WTC11 (cell line): ENCODE data around the gene HTR3C. TPM values are rescaled to one million over a fixed set of nuclear protein-coding genes. Genes with fewer than 3 reads are reported as not detected.

ENCODE experiments used
- ATAC-seq: fragments of 200-7000 bp; cut with Tn5 transposase; 2 replicates; pipeline ENCODE4 v1.10.0; 2021; ENCODE audit warnings: mild to moderate bottlenecking, moderate library complexity
- CTCF ChIA-PET: fragments of 300-600 bp; sonication (Branson Sonifier 250); formaldehyde crosslinking; loops from one replicate; lab custom pipeline; 2021; ENCODE audit warnings: antibody characterized with exemption; lab: Charles Lee
- POLR2A ChIA-PET: fragments of 350-600 bp; sonication (Branson Sonifier 250); formaldehyde crosslinking; loops from one replicate; lab custom pipeline; 2021; ENCODE audit warnings: antibody characterized with exemption; lab: Charles Lee
- DNase-seq: peaks from one replicate; pipeline ENCODE4 v3.0.0; 2021; ENCODE audit warnings: low spot score
- H3K27ac Mint-ChIP-seq: 2 replicates; pipeline ENCODE4 v1.8.0; 2021; ENCODE audit warnings: mixed read lengths
- H3K27me3 Mint-ChIP-seq: 2 replicates; pipeline ENCODE4 v1.8.0; 2021; ENCODE audit warnings: low read depth, mild to moderate bottlenecking, moderate library complexity, mixed read lengths
- H3K36me3 Mint-ChIP-seq: 2 replicates; pipeline ENCODE4 v1.8.0; 2021; ENCODE audit warnings: mixed read lengths
- H3K4me1 Mint-ChIP-seq: 2 replicates; pipeline ENCODE4 v1.8.0; 2022; ENCODE audit warnings: mixed read lengths
- H3K4me3 Mint-ChIP-seq: 2 replicates; pipeline ENCODE4 v1.8.0; 2021; ENCODE audit warnings: mild to moderate bottlenecking, moderate library complexity, mixed read lengths
- H3K9me3 Mint-ChIP-seq: 2 replicates; pipeline ENCODE4 v1.8.0; 2021; ENCODE audit warnings: mixed read lengths
- FOXK1 ChIP-seq: sonication (generic); formaldehyde crosslinking; IDR thresholded peaks from 2 replicates; pipeline ENCODE4 v1.8.0; 2022; ENCODE audit warnings: mild to moderate bottlenecking, moderate library complexity, missing genetic modification reagents
- GABPB1 ChIP-seq: sonication (generic); formaldehyde crosslinking; IDR thresholded peaks from 2 replicates; pipeline ENCODE4 v1.8.1; 2023; ENCODE audit warnings: mild to moderate bottlenecking, missing genetic modification reagents
- MXD4 ChIP-seq: fragments of 250-450 bp; sonication (Bioruptor Pico); IDR thresholded peaks from 2 replicates; pipeline ENCODE4 v1.8.0; 2021; ENCODE audit warnings: mild to moderate bottlenecking, moderate library complexity, borderline replicate concordance
- NR1H2 ChIP-seq: sonication (generic); formaldehyde crosslinking; IDR thresholded peaks from 2 replicates; pipeline ENCODE4 v1.9.0; 2021; ENCODE audit warnings: mild to moderate bottlenecking, moderate library complexity, missing genetic modification reagents
- RELA ChIP-seq: sonication (generic); formaldehyde crosslinking; IDR thresholded peaks from 2 replicates; pipeline ENCODE4 v1.8.1; 2022; ENCODE audit warnings: missing genetic modification reagents, mild to moderate bottlenecking, borderline replicate concordance
- SMAD4 ChIP-seq: sonication (generic); formaldehyde crosslinking; IDR thresholded peaks from 2 replicates; pipeline ENCODE4 v1.8.0; 2022; ENCODE audit warnings: mild to moderate bottlenecking, missing genetic modification reagents
- ZNF138 ChIP-seq: sonication (generic); formaldehyde crosslinking; conservative IDR thresholded peaks from 2 replicates; pipeline ENCODE4 v1.8.1; 2022; ENCODE audit warnings: mild to moderate bottlenecking, moderate library complexity, missing genetic modification reagents
- ZNF219 ChIP-seq: sonication (generic); formaldehyde crosslinking; IDR thresholded peaks from 2 replicates; pipeline ENCODE4 v1.8.0; 2023; ENCODE audit warnings: missing genetic modification reagents, mild to moderate bottlenecking, borderline replicate concordance
- ZNF416 ChIP-seq: fragments of 250-450 bp; sonication (Bioruptor Pico); IDR thresholded peaks from 2 replicates; pipeline ENCODE4 v1.9.0; 2021; ENCODE audit warnings: mild to moderate bottlenecking, inconsistent platforms
- total RNA-seq: library from RNA; stranded (reverse); gene quantifications from 3 replicates; pipeline ENCODE4 v1.2.3, GENCODE V29; 2021
- TF ChIP-seq, protein P1 (sequence below): sonication (generic); formaldehyde crosslinking; IDR thresholded peaks from 2 replicates; pipeline ENCODE4 v1.8.1; 2023; ENCODE audit warnings: mild to moderate bottlenecking, missing genetic modification reagents, borderline replicate concordance
- TF ChIP-seq, protein P2 (sequence below): sonication (generic); formaldehyde crosslinking; IDR thresholded peaks from 2 replicates; pipeline ENCODE4 v1.8.0; 2023; ENCODE audit warnings: missing genetic modification reagents
- TF ChIP-seq, protein P3 (sequence below): sonication (generic); formaldehyde crosslinking; IDR thresholded peaks from 2 replicates; pipeline ENCODE4 v1.8.0; 2022; ENCODE audit warnings: mild to moderate bottlenecking, missing genetic modification reagents
- TF ChIP-seq, protein P4 (sequence below): fragments of 250-450 bp; sonication (Bioruptor Pico); IDR thresholded peaks from 2 replicates; pipeline ENCODE4 v1.9.0; 2021; ENCODE audit warnings: mild to moderate bottlenecking
- TF ChIP-seq, protein P5 (sequence below): sonication (generic); formaldehyde crosslinking; IDR thresholded peaks from 2 replicates; pipeline ENCODE4 v1.8.1; 2023; ENCODE audit warnings: mild to moderate bottlenecking, moderate library complexity, missing genetic modification reagents
- TF ChIP-seq, protein P6 (sequence below): sonication (generic); formaldehyde crosslinking; IDR thresholded peaks from 2 replicates; pipeline ENCODE4 v1.8.1; 2022; ENCODE audit warnings: low read depth, missing genetic modification reagents, borderline replicate concordance
- TF ChIP-seq, protein P7 (sequence below): sonication (generic); formaldehyde crosslinking; conservative IDR thresholded peaks from 2 replicates; pipeline ENCODE4 v1.8.1; 2023; ENCODE audit warnings: mild to moderate bottlenecking, low read depth, missing genetic modification reagents, moderate library complexity

Gene HTR3C
- total RNA-seq, 1 experiment from 2014 or later = not detected

DNA sequence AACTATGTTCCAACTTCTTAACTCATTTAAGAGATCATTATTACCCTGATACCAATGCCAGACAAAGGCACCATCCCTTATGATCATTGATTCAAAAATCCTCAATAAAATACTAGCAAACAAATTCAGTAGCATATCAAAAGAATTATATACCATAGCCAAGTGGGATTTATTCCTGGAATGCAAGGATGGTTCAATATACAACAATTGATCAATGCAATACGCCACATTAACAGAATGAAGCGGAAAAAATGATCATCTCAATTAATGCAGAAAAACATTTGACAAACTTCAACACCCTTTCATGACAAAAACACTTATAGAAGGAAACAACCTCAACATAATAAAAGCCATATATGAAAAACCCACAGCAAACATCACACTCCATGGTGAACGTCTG is 39.4 kb downstream of the HTR3C start (continued):
- TF ChIP-seq, protein P1, sequence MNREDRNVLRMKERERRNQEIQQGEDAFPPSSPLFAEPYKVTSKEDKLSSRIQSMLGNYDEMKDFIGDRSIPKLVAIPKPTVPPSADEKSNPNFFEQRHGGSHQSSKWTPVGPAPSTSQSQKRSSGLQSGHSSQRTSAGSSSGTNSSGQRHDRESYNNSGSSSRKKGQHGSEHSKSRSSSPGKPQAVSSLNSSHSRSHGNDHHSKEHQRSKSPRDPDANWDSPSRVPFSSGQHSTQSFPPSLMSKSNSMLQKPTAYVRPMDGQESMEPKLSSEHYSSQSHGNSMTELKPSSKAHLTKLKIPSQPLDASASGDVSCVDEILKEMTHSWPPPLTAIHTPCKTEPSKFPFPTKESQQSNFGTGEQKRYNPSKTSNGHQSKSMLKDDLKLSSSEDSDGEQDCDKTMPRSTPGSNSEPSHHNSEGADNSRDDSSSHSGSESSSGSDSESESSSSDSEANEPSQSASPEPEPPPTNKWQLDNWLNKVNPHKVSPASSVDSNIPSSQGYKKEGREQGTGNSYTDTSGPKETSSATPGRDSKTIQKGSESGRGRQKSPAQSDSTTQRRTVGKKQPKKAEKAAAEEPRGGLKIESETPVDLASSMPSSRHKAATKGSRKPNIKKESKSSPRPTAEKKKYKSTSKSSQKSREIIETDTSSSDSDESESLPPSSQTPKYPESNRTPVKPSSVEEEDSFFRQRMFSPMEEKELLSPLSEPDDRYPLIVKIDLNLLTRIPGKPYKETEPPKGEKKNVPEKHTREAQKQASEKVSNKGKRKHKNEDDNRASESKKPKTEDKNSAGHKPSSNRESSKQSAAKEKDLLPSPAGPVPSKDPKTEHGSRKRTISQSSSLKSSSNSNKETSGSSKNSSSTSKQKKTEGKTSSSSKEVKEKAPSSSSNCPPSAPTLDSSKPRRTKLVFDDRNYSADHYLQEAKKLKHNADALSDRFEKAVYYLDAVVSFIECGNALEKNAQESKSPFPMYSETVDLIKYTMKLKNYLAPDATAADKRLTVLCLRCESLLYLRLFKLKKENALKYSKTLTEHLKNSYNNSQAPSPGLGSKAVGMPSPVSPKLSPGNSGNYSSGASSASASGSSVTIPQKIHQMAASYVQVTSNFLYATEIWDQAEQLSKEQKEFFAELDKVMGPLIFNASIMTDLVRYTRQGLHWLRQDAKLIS (CRISPR knock-in tag) = no peak
- TF ChIP-seq ZNF416 (CRISPR knock-in tag) = no peak

DNA sequence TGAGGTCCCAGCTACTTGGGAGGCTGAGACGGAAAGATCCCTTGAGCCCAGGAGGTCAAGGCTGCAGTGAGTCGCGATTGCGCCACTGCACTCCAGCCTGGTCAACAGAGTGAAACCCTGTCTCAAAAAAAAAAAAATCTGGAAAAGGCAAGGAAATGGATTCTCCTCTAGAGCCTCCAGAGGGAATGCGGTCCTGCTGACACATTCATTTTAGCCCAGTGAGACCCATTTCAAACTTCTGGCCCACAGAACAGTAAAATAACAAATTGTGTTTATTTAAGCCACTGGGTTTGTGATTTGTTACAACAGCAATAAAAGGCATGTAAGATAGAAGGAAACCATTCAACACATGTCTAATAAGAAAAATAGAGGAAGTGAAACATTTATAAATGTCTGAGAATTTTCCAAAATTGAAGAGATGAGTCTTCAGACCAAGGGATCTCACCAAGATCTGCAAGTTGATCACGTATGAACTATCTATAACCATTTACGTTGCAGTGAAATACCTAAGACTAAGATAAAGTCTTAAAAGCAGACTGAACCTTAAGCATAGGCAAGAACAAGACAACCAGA is 44.0 kb downstream of the HTR3C start, which contains the start of gene HTR3E:
Gene HTR3E (plus strand): TSS at position 254 of the 573 bp plus-strand sequence. CDS start 466 bp downstream, outside the sequence.
- ATAC-seq (no peak), DNase-seq (no peak)
- Mint-ChIP-seq H3K27me3 (no peaks in the 10 kb centered on the region), H3K4me3 (no peak within 1 kb of the TSS), H3K36me3 (peaks cover 5% of the 10 kb centered on the region), H3K9me3 (peaks cover 15% of the 10 kb centered on the region), H3K4me1 (no peaks in the 10 kb centered on the region), H3K27ac (no peak within 1 kb of the TSS)
- POLR2A ChIA-PET = no interaction called here
- TF ChIP-seq, protein P2, sequence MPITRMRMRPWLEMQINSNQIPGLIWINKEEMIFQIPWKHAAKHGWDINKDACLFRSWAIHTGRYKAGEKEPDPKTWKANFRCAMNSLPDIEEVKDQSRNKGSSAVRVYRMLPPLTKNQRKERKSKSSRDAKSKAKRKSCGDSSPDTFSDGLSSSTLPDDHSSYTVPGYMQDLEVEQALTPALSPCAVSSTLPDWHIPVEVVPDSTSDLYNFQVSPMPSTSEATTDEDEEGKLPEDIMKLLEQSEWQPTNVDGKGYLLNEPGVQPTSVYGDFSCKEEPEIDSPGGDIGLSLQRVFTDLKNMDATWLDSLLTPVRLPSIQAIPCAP = no peak
- TF ChIP-seq SMAD4 (CRISPR knock-in tag) (no peak), GABPB1 (CRISPR knock-in tag) (no peak), ZNF138 (CRISPR knock-in tag) (no peak), ZNF219 (no peak), RELA (CRISPR knock-in tag) (no peak), NR1H2 (CRISPR knock-in tag) (no peak), FOXK1 (CRISPR knock-in tag) (no peak), MXD4 (CRISPR knock-in tag) (no peak)
- TF ChIP-seq, protein P3, sequence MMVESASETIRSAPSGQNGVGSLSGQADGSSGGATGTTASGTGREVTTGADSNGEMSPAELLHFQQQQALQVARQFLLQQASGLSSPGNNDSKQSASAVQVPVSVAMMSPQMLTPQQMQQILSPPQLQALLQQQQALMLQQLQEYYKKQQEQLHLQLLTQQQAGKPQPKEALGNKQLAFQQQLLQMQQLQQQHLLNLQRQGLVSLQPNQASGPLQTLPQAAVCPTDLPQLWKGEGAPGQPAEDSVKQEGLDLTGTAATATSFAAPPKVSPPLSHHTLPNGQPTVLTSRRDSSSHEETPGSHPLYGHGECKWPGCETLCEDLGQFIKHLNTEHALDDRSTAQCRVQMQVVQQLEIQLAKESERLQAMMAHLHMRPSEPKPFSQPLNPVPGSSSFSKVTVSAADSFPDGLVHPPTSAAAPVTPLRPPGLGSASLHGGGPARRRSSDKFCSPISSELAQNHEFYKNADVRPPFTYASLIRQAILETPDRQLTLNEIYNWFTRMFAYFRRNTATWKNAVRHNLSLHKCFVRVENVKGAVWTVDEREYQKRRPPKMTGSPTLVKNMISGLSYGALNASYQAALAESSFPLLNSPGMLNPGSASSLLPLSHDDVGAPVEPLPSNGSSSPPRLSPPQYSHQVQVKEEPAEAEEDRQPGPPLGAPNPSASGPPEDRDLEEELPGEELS (CRISPR knock-in tag) = no peak
- TF ChIP-seq, protein P4, sequence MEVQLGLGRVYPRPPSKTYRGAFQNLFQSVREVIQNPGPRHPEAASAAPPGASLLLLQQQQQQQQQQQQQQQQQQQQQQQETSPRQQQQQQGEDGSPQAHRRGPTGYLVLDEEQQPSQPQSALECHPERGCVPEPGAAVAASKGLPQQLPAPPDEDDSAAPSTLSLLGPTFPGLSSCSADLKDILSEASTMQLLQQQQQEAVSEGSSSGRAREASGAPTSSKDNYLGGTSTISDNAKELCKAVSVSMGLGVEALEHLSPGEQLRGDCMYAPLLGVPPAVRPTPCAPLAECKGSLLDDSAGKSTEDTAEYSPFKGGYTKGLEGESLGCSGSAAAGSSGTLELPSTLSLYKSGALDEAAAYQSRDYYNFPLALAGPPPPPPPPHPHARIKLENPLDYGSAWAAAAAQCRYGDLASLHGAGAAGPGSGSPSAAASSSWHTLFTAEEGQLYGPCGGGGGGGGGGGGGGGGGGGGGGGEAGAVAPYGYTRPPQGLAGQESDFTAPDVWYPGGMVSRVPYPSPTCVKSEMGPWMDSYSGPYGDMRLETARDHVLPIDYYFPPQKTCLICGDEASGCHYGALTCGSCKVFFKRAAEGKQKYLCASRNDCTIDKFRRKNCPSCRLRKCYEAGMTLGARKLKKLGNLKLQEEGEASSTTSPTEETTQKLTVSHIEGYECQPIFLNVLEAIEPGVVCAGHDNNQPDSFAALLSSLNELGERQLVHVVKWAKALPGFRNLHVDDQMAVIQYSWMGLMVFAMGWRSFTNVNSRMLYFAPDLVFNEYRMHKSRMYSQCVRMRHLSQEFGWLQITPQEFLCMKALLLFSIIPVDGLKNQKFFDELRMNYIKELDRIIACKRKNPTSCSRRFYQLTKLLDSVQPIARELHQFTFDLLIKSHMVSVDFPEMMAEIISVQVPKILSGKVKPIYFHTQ (CRISPR knock-in tag) = no peak
- TF ChIP-seq, protein P5, sequence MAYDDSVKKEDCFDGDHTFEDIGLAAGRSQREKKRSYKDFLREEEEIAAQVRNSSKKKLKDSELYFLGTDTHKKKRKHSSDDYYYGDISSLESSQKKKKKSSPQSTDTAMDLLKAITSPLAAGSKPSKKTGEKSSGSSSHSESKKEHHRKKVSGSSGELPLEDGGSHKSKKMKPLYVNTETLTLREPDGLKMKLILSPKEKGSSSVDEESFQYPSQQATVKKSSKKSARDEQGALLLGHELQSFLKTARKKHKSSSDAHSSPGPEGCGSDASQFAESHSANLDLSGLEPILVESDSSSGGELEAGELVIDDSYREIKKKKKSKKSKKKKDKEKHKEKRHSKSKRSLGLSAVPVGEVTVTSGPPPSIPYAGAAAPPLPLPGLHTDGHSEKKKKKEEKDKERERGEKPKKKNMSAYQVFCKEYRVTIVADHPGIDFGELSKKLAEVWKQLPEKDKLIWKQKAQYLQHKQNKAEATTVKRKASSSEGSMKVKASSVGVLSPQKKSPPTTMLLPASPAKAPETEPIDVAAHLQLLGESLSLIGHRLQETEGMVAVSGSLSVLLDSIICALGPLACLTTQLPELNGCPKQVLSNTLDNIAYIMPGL = no peak
- TF ChIP-seq, protein P6, sequence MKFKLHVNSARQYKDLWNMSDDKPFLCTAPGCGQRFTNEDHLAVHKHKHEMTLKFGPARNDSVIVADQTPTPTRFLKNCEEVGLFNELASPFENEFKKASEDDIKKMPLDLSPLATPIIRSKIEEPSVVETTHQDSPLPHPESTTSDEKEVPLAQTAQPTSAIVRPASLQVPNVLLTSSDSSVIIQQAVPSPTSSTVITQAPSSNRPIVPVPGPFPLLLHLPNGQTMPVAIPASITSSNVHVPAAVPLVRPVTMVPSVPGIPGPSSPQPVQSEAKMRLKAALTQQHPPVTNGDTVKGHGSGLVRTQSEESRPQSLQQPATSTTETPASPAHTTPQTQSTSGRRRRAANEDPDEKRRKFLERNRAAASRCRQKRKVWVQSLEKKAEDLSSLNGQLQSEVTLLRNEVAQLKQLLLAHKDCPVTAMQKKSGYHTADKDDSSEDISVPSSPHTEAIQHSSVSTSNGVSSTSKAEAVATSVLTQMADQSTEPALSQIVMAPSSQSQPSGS (CRISPR knock-in tag) = no peak
- TF ChIP-seq, protein P7, sequence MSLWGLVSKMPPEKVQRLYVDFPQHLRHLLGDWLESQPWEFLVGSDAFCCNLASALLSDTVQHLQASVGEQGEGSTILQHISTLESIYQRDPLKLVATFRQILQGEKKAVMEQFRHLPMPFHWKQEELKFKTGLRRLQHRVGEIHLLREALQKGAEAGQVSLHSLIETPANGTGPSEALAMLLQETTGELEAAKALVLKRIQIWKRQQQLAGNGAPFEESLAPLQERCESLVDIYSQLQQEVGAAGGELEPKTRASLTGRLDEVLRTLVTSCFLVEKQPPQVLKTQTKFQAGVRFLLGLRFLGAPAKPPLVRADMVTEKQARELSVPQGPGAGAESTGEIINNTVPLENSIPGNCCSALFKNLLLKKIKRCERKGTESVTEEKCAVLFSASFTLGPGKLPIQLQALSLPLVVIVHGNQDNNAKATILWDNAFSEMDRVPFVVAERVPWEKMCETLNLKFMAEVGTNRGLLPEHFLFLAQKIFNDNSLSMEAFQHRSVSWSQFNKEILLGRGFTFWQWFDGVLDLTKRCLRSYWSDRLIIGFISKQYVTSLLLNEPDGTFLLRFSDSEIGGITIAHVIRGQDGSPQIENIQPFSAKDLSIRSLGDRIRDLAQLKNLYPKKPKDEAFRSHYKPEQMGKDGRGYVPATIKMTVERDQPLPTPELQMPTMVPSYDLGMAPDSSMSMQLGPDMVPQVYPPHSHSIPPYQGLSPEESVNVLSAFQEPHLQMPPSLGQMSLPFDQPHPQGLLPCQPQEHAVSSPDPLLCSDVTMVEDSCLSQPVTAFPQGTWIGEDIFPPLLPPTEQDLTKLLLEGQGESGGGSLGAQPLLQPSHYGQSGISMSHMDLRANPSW (CRISPR knock-in tag) = no peak
- CTCF ChIA-PET = no interaction called here
